ENCODE data around the gene ZNF136. TPM values are rescaled to one million over a fixed set of nuclear protein-coding genes. Genes with fewer than 3 reads are reported as not detected.

ZNF136 gene
- total and polyA plus RNA-seq, 10 of the 15 experiments (the other 5 are each of a cell fraction or from before 2014, with no cell fraction given), result 2.8 to 7.8 (median 6.7) TPM

DNA sequence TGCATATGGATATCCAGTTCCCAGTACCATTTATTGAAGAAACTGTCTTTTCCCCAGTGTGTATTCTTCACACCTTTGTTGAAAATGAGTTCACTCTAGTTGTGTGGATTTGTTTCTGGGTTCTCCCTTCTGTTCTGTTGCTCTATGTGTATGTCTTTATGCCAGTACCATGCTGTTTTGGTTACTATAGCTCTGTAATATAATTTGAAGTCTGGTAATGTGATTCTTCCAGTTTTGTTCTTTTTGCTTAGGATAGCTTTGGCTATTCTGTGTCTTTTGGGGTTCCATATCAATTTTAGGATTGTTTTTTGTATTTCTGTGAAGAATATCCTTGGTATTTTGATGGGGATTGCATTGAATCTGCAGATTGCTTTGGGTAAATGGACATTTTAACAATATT is 35.2 kb downstream of the ZNF136 start:
- H3K4me1 ChIP-seq (ENCODE audit: control insufficient read depth, insufficient read depth, low read length), result no peaks in the 10 kb centered on the region
- ChIA-PET SMC1A (ENCODE audit: uncharacterized antibody, unreplicated experiment) (interaction anchor here (0.6 kb wide), 1 partner anchor 1240 kb away, joined by 3 read pairs; no protein-coding TSS in a partner anchor), POLR2A (no interaction called here), CTCF (no interaction called here), RAD21 (ENCODE audit: unreplicated experiment) (no interaction called here)
- intact Hi-C loops (cut with micrococcal nuclease; ENCODE audit: unreplicated experiment), result no loop called here
- BruUV-seq (replicated peaks), result no TSS peak
- TF ChIP-seq JUNB (IDR thresholded peaks at IDR 0.05) (no peak), CEBPB (IDR thresholded peaks at IDR 0.05; ENCODE audit: borderline replicate concordance in 1 of 2, low read depth in 2 of 2, low read length in 2 of 2) (no peak), NBN (IDR thresholded peaks at IDR 0.05) (no peak), TCF7 (IDR thresholded peaks at IDR 0.05; ENCODE audit: borderline replicate concordance) (no peak), HCFC1 (IDR thresholded peaks at IDR 0.05; ENCODE audit: low read length) (no peak), PAX8 (IDR thresholded peaks at IDR 0.05) (no peak), SPI1 (IDR thresholded peaks at IDR 0.05; ENCODE audit: borderline replicate concordance, insufficient read depth, low read depth, low read length) (no peak), NFYA (IDR thresholded peaks at IDR 0.05; ENCODE audit: borderline replicate concordance, low read depth, low read length) (no peak), IKZF2 (IDR thresholded peaks at IDR 0.05) (no peak), YY1 (IDR thresholded peaks at IDR 0.05; ENCODE audit: low read depth, low read length) (no peak), FOXK2 (IDR thresholded peaks at IDR 0.05) (no peak), BCL11A (IDR thresholded peaks at IDR 0.05; ENCODE audit: low read depth, low read length) (no peak)
- TF ChIP-seq, protein P1, sequence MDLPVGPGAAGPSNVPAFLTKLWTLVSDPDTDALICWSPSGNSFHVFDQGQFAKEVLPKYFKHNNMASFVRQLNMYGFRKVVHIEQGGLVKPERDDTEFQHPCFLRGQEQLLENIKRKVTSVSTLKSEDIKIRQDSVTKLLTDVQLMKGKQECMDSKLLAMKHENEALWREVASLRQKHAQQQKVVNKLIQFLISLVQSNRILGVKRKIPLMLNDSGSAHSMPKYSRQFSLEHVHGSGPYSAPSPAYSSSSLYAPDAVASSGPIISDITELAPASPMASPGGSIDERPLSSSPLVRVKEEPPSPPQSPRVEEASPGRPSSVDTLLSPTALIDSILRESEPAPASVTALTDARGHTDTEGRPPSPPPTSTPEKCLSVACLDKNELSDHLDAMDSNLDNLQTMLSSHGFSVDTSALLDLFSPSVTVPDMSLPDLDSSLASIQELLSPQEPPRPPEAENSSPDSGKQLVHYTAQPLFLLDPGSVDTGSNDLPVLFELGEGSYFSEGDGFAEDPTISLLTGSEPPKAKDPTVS (IDR thresholded peaks at IDR 0.05; ENCODE audit: low read depth, low read length), result no peak
- TF ChIP-seq, protein P2, sequence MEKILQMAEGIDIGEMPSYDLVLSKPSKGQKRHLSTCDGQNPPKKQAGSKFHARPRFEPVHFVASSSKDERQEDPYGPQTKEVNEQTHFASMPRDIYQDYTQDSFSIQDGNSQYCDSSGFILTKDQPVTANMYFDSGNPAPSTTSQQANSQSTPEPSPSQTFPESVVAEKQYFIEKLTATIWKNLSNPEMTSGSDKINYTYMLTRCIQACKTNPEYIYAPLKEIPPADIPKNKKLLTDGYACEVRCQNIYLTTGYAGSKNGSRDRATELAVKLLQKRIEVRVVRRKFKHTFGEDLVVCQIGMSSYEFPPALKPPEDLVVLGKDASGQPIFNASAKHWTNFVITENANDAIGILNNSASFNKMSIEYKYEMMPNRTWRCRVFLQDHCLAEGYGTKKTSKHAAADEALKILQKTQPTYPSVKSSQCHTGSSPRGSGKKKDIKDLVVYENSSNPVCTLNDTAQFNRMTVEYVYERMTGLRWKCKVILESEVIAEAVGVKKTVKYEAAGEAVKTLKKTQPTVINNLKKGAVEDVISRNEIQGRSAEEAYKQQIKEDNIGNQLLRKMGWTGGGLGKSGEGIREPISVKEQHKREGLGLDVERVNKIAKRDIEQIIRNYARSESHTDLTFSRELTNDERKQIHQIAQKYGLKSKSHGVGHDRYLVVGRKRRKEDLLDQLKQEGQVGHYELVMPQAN (conservative IDR thresholded peaks at IDR 0.05), result no peak
- TF ChIP-seq, protein P3, sequence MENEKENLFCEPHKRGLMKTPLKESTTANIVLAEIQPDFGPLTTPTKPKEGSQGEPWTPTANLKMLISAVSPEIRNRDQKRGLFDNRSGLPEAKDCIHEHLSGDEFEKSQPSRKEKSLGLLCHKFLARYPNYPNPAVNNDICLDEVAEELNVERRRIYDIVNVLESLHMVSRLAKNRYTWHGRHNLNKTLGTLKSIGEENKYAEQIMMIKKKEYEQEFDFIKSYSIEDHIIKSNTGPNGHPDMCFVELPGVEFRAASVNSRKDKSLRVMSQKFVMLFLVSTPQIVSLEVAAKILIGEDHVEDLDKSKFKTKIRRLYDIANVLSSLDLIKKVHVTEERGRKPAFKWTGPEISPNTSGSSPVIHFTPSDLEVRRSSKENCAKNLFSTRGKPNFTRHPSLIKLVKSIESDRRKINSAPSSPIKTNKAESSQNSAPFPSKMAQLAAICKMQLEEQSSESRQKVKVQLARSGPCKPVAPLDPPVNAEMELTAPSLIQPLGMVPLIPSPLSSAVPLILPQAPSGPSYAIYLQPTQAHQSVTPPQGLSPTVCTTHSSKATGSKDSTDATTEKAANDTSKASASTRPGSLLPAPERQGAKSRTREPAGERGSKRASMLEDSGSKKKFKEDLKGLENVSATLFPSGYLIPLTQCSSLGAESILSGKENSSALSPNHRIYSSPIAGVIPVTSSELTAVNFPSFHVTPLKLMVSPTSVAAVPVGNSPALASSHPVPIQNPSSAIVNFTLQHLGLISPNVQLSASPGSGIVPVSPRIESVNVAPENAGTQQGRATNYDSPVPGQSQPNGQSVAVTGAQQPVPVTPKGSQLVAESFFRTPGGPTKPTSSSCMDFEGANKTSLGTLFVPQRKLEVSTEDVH (IDR thresholded peaks at IDR 0.05; ENCODE audit: low read depth, partially characterized antibody), result no peak
- H3K9ac ChIP-seq (ENCODE audit: control insufficient read depth, insufficient read depth, low read length), result no peak overlapping the region
- ATAC-seq (no peak), DNase-seq (ENCODE audit: low read depth, low spot score) (no peak), FAIRE-seq (no peak)
- peaks cover 17% of the 10 kb centered on the region for H3K9me3 ChIP-seq (replicated peaks; ENCODE audit: control insufficient read depth, insufficient read depth, low read length)
- no peak overlapping the region for H3K27ac ChIP-seq (ENCODE audit: control insufficient read depth, insufficient read depth)
- no peak overlapping the region for H2AFZ ChIP-seq (ENCODE audit: control insufficient read depth, low read depth, low read length)
- H3K4me3 ChIP-seq, result no peak overlapping the region
- H3K36me3 ChIP-seq (ENCODE audit: control insufficient read depth in 2 of 2, insufficient read depth in 2 of 2, low read length in 1 of 2), result no peaks in the 10 kb centered on the region
- in situ Hi-C loops (cut with MboI), result no loop called here
- no peaks in the 10 kb centered on the region for H3K27me3 ChIP-seq (replicated peaks in 1 of 2; ENCODE audit: control insufficient read depth in 2 of 2, insufficient read depth in 2 of 2, low read length in 1 of 2)
- no peaks in the 10 kb centered on the region for H4K20me1 ChIP-seq (ENCODE audit: control insufficient read depth, insufficient read depth)
- no peak overlapping the region for H3K4me2 ChIP-seq (ENCODE audit: control insufficient read depth, insufficient read depth)
- no peaks in the 10 kb centered on the region for H3K79me2 ChIP-seq (ENCODE audit: control insufficient read depth, insufficient read depth, low read length)
